HepG2 (cell line): Measurements from ENCODE around the gene FAM83F.

ENCODE experiments used
- ATF2 ChIP-seq: sonication (generic); formaldehyde crosslinking; IDR thresholded peaks from 2 replicates; pipeline ENCODE4 v1.4.0; 2020; ENCODE audit warnings: missing genetic modification reagents
- JUND ChIP-seq: sonication (generic); formaldehyde crosslinking; IDR thresholded peaks from 2 replicates; pipeline ENCODE4 v1.8.0; 2022; ENCODE audit warnings: mild to moderate bottlenecking, missing genetic modification reagents
- KDM1A ChIP-seq: IDR thresholded peaks from 2 replicates; pipeline ENCODE4 v1.6.1; 2016; ENCODE audit warnings: missing compliant biosample characterization
- KLF16 ChIP-seq, 2 experiments: sonication (generic) in 1 of 2; formaldehyde crosslinking in 1 of 2; IDR thresholded peaks; 2 replicates each; pipeline versions ENCODE4 v1.6.1 to v1.8.0; 2016 to 2023; ENCODE audit warnings: missing genetic modification reagents in 2 of 2, missing compliant biosample characterization in 1 of 2
- MXD1 ChIP-seq: sonication (generic); formaldehyde crosslinking; IDR thresholded peaks from 2 replicates; pipeline ENCODE4 v1.4.0; 2020; ENCODE audit warnings: mild to moderate bottlenecking, missing genetic modification reagents
- SP1 ChIP-seq, 2 experiments: fragments of 450-650 bp in 1 of 2; sonication (generic) in 1 of 2; formaldehyde crosslinking in 1 of 2; IDR thresholded peaks; 2 replicates each; pipeline versions ENCODE4 v1.4.0 to v1.6.1; 2016 to 2020; ENCODE audit warnings: missing genetic modification reagents in 1 of 2
- ZNF331 ChIP-seq: sonication (generic); formaldehyde crosslinking; IDR thresholded peaks from 2 replicates; pipeline ENCODE4 v1.4.0; 2020; ENCODE audit warnings: missing genetic modification reagents
- TF ChIP-seq, protein P1 (sequence below): sonication (generic); formaldehyde crosslinking; IDR thresholded peaks from 2 replicates; pipeline ENCODE4 v1.5.1; 2020; ENCODE audit warnings: missing genetic modification reagents, mild to moderate bottlenecking, borderline replicate concordance

- TF ChIP-seq KDM1A (no peak), MXD1 (CRISPR knock-in tag) (no peak), JUND (CRISPR knock-in tag) (no peak), KLF16 (CRISPR knock-in tag; IDR thresholded peaks at IDR 0.05) (no peak), ATF2 (no peak), ZNF331 (CRISPR knock-in tag) (no peak), SP1 (IDR thresholded peaks at IDR 0.05) (no peak), SP1 (CRISPR knock-in tag; IDR thresholded peaks at IDR 0.05) (no peak)
- TF ChIP-seq, protein P1, sequence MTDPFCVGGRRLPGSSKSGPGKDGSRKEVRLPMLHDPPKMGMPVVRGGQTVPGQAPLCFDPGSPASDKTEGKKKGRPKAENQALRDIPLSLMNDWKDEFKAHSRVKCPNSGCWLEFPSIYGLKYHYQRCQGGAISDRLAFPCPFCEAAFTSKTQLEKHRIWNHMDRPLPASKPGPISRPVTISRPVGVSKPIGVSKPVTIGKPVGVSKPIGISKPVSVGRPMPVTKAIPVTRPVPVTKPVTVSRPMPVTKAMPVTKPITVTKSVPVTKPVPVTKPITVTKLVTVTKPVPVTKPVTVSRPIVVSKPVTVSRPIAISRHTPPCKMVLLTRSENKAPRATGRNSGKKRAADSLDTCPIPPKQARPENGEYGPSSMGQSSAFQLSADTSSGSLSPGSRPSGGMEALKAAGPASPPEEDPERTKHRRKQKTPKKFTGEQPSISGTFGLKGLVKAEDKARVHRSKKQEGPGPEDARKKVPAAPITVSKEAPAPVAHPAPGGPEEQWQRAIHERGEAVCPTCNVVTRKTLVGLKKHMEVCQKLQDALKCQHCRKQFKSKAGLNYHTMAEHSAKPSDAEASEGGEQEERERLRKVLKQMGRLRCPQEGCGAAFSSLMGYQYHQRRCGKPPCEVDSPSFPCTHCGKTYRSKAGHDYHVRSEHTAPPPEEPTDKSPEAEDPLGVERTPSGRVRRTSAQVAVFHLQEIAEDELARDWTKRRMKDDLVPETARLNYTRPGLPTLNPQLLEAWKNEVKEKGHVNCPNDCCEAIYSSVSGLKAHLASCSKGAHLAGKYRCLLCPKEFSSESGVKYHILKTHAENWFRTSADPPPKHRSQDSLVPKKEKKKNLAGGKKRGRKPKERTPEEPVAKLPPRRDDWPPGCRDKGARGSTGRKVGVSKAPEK (CRISPR knock-in tag), result no peak
These were observed 651 bp upstream of the FAM83F start for GRCh38 chr22:39994041-39994565.
